MM.1S (cell line): Measurements from ENCODE around the gene PUM1.

Experiments
- EZH2 ChIP-seq: fragments of 300-600 bp; sonication (generic); optimal IDR thresholded peaks from 2 replicates; pipeline ENCODE3; 2017; ENCODE audit warnings: low read depth, mild to moderate bottlenecking, antibody characterized with exemption, low read length, mixed read lengths
- EZH2phosphoT487 ChIP-seq: fragments of 300-600 bp; sonication (generic); IDR thresholded peaks from 2 replicates; pipeline ENCODE4 v1.6.1; 2018; ENCODE audit warnings: antibody characterized with exemption, low read length
- TF ChIP-seq, protein P1 (sequence below): fragments of 300-600 bp; sonication (generic); IDR thresholded peaks from 2 replicates; pipeline ENCODE4 v1.5.1; 2016; ENCODE audit warnings: antibody characterized with exemption, low read length, mixed read lengths

DNA sequence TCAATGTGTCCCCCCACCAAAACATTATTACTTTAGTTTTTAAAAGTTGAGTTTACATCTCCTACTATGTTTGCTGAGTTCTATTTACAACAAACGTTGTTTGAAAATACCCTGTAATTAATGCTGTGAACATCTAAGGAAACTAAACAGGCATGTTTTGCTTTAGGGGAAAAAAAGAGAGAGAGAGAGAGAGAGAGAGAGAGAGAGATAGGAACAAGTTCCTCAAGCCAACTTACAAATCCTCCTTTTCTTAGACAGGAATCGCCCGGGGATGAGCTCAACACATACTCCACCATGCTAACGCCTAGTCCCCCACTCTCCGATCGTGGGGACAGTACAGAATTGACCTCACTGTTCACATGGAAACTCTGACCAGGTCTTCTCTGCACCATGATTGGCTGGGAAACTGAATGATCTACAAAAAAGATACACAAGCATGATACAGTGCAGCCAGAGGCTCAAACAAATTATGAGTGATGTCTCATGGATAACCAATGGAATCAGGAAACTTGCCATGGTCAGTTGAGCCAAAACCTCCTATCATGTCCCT lies 59.8 kb downstream of the PUM1 start:
- TF ChIP-seq, protein P1, sequence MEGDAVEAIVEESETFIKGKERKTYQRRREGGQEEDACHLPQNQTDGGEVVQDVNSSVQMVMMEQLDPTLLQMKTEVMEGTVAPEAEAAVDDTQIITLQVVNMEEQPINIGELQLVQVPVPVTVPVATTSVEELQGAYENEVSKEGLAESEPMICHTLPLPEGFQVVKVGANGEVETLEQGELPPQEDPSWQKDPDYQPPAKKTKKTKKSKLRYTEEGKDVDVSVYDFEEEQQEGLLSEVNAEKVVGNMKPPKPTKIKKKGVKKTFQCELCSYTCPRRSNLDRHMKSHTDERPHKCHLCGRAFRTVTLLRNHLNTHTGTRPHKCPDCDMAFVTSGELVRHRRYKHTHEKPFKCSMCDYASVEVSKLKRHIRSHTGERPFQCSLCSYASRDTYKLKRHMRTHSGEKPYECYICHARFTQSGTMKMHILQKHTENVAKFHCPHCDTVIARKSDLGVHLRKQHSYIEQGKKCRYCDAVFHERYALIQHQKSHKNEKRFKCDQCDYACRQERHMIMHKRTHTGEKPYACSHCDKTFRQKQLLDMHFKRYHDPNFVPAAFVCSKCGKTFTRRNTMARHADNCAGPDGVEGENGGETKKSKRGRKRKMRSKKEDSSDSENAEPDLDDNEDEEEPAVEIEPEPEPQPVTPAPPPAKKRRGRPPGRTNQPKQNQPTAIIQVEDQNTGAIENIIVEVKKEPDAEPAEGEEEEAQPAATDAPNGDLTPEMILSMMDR: no peak
- TF ChIP-seq EZH2 (no peak), EZH2phosphoT487 (no peak)
